ENCODE measurements around the gene MUC5AC. TPM values are rescaled to one million over a fixed set of nuclear protein-coding genes. Genes with fewer than 3 reads are reported as not detected.

MUC5AC gene
- polyA plus RNA-seq, 1 donor (not counting 4 experiments of a cell fraction or from before 2014, with no cell fraction given): not detected

DNA sequence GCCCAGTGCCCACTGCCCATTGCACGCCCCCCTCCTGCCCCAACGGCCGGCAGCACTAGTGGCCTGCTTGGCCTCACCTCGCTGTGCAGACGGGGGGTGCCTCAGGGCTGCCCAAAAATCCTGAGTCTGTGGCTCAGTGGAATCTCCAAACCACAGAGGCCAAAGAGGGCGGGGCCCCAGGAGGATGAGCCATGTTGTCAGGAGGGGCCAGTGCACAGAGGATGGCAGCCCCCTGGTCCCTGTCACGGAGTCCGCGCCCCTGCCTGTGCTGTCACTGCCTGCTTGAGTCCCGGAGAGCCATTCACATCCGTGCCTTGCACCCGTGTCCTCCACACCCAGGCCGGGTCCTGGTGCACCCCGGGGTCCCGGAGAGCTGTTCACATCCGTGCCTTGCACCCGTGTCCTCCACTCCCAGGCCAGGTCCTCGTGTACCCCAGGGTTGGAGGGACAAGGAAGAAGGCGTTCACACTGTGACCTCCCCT, 36.4 kb upstream of the MUC5AC start:
- Histone ChIP-seq H2AFZ (ENCODE audit: control insufficient read depth, low read length) (no peak overlapping the region), H4K20me1 (ENCODE audit: control insufficient read depth, extremely low read depth, insufficient read depth, low read length) (no peaks in the 10 kb centered on the region), H3K9ac (ENCODE audit: control insufficient read depth, extremely low read depth, insufficient read depth, low read length) (no peak overlapping the region), H3K27ac (ENCODE audit: control insufficient read depth, insufficient read depth, low read length) (no peak overlapping the region), H3K9me1 (ENCODE audit: control insufficient read depth, extremely low read depth, insufficient read depth, low read length) (no peaks in the 10 kb centered on the region), H3K36me3 (ENCODE audit: control insufficient read depth in 2 of 2, extremely low read depth in 1 of 2, insufficient read depth in 2 of 2, low read length in 2 of 2) (no peaks in the 10 kb centered on the region), H3K4me3 (ENCODE audit: control insufficient read depth in 2 of 3, extremely low read depth in 1 of 3, insufficient read depth in 2 of 3, low read depth in 1 of 3, low read length in 3 of 3) (no peak overlapping the region), H3K79me2 (ENCODE audit: control insufficient read depth, insufficient read depth, low read length) (no peaks in the 10 kb centered on the region), H3K27me3 (ENCODE audit: control insufficient read depth, extremely low read depth, insufficient read depth, low read length) (no peaks in the 10 kb centered on the region), H3K4me2 (ENCODE audit: control insufficient read depth, extremely low read depth, insufficient read depth, low read depth, low read length) (no peak overlapping the region), H3K9me3 (ENCODE audit: control insufficient read depth, low read depth, low read length) (no peaks in the 10 kb centered on the region), H3K4me1 (ENCODE audit: control insufficient read depth, extremely low read depth, insufficient read depth, low read length) (no peaks in the 10 kb centered on the region)
- DNase-seq (ENCODE audit: low read depth, low spot score) (no peak), FAIRE-seq (no peak)
- no peak for TF ChIP-seq EZH2 (IDR thresholded peaks at IDR 0.05; ENCODE audit: low read length)
- TF ChIP-seq, protein P1, sequence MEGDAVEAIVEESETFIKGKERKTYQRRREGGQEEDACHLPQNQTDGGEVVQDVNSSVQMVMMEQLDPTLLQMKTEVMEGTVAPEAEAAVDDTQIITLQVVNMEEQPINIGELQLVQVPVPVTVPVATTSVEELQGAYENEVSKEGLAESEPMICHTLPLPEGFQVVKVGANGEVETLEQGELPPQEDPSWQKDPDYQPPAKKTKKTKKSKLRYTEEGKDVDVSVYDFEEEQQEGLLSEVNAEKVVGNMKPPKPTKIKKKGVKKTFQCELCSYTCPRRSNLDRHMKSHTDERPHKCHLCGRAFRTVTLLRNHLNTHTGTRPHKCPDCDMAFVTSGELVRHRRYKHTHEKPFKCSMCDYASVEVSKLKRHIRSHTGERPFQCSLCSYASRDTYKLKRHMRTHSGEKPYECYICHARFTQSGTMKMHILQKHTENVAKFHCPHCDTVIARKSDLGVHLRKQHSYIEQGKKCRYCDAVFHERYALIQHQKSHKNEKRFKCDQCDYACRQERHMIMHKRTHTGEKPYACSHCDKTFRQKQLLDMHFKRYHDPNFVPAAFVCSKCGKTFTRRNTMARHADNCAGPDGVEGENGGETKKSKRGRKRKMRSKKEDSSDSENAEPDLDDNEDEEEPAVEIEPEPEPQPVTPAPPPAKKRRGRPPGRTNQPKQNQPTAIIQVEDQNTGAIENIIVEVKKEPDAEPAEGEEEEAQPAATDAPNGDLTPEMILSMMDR (optimal IDR thresholded peaks at IDR 0.05 in 1 of 3, IDR thresholded peaks at IDR 0.05 in 1 of 3, conservative IDR thresholded peaks at IDR 0.05 in 1 of 3; ENCODE audit: extremely low read depth in 1 of 3, insufficient read depth in 2 of 3, low read length in 3 of 3): no peak
- dilution Hi-C loops (cut with MboI; ENCODE audit: extremely low pct_ligation_motif_present, low sequenced_read_pairs): no loop called here

DNA sequence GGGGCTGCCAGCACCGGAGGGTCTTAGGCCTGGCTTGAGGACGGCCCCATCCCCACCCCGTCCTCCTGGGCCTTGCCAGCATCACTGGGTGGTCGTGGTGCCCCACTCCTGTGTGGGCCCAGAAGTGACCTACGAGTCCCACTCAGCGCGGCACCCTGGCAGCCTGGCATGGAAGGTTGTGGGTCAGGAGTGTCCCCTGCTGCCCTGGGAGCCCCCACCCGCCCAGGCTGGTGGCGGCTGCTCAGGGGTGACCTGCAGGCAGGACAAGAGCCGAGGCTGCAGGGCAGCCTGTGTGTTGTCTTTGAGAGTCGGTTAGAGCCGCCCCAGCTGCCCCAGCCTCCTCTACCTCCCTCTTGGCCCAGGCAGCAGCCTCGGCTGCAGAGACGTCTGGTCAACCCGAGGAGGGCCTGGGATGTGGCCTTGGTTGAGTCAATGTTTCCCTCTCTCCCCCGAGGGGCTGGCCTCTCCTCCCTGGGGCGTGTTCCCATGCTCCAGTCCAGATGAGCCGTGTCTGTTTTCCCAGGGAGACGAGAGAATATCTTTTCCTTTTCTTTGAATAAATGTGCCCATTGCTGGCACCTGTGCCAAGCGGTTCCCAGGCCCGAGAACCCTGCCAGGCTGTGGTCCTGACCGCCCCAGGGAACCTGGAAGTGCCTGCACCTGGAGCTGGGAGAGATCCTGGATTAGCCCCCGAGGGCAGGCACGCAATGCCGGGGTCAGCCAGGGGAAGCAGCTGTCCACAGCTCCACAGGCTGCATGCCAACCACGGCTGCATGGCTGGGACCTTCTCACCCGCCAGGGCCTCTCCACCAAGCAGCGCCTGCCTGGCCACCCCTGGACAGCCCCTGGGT, 35.7 kb upstream of the MUC5AC start:
- Histone ChIP-seq H3K9me3 (ENCODE audit: control insufficient read depth, low read depth, low read length) (no peaks in the 10 kb centered on the region), H3K36me3 (ENCODE audit: control insufficient read depth in 2 of 2, extremely low read depth in 1 of 2, insufficient read depth in 2 of 2, low read length in 2 of 2) (no peaks in the 10 kb centered on the region), H2AFZ (ENCODE audit: control insufficient read depth, low read length) (no peak overlapping the region), H3K27me3 (ENCODE audit: control insufficient read depth, extremely low read depth, insufficient read depth, low read length) (no peaks in the 10 kb centered on the region), H3K4me3 (ENCODE audit: control insufficient read depth in 2 of 3, extremely low read depth in 1 of 3, insufficient read depth in 2 of 3, low read depth in 1 of 3, low read length in 3 of 3) (no peak overlapping the region), H3K27ac (ENCODE audit: control insufficient read depth, insufficient read depth, low read length) (no peak overlapping the region), H3K4me1 (ENCODE audit: control insufficient read depth, extremely low read depth, insufficient read depth, low read length) (no peaks in the 10 kb centered on the region), H3K9ac (ENCODE audit: control insufficient read depth, extremely low read depth, insufficient read depth, low read length) (no peak overlapping the region), H3K9me1 (ENCODE audit: control insufficient read depth, extremely low read depth, insufficient read depth, low read length) (no peaks in the 10 kb centered on the region), H4K20me1 (ENCODE audit: control insufficient read depth, extremely low read depth, insufficient read depth, low read length) (no peaks in the 10 kb centered on the region), H3K4me2 (ENCODE audit: control insufficient read depth, extremely low read depth, insufficient read depth, low read depth, low read length) (no peak overlapping the region), H3K79me2 (ENCODE audit: control insufficient read depth, insufficient read depth, low read length) (no peaks in the 10 kb centered on the region)
- DNase-seq (ENCODE audit: low read depth, low spot score) (no peak), FAIRE-seq (no peak)
- TF ChIP-seq EZH2 (IDR thresholded peaks at IDR 0.05; ENCODE audit: low read length): no peak
- TF ChIP-seq, protein P1 (optimal IDR thresholded peaks at IDR 0.05 in 1 of 3, IDR thresholded peaks at IDR 0.05 in 1 of 3, conservative IDR thresholded peaks at IDR 0.05 in 1 of 3; ENCODE audit: extremely low read depth in 1 of 3, insufficient read depth in 2 of 3, low read length in 3 of 3): no peak
- dilution Hi-C loops (cut with MboI; ENCODE audit: extremely low pct_ligation_motif_present, low sequenced_read_pairs): no loop called here
